K562 (cell line): ENCODE measurements around the gene NUCKS1. TPM values are rescaled to one million over a fixed set of nuclear protein-coding genes. Genes with fewer than 3 reads are reported as not detected.
A peak's percentile ranks its signal among the peaks of the same experiment; 100 is the strongest.

Experiments
- ASH1L ChIP-seq: fragments of 450-650 bp; IDR thresholded peaks from 2 replicates; pipeline ENCODE4 v1.6.1; 2018; ENCODE audit warnings: borderline replicate concordance, mild to moderate bottlenecking, low read depth; ENCODE audit not compliant: partially characterized antibody
- BACH1 ChIP-seq: fragments of 200-800 bp; sonication (Bioruptor generic); IDR thresholded peaks from 2 replicates; pipeline ENCODE4 v1.6.1; 2016; ENCODE audit warnings: missing genetic modification characterization, missing compliant biosample characterization
- CHD1 ChIP-seq: fragments of 200-600 bp; sonication (generic); IDR thresholded peaks from one replicate; pipeline ENCODE4 v1.6.1; 2012; ENCODE audit warnings: mild to moderate bottlenecking, moderate library complexity, low read length, inconsistent platforms
- FOXM1 ChIP-seq, 2 experiments: fragments of 450-650 bp in 1 of 2; sonication (generic) in 1 of 2; formaldehyde crosslinking in 1 of 2; IDR thresholded peaks; 2 replicates each; pipeline versions ENCODE4 v1.6.1 to v1.9.0; 2017 to 2022; ENCODE audit warnings: low read depth in 2 of 2, mild to moderate bottlenecking in 2 of 2, missing genetic modification reagents in 1 of 2, moderate library complexity in 1 of 2
- FUS ChIP-seq: fragments of 200-400 bp; formaldehyde crosslinking; optimal IDR thresholded peaks from 2 replicates; pipeline ENCODE3; 2017; ENCODE audit warnings: low read depth, low read length
- KAT7 ChIP-seq: sonication (generic); formaldehyde crosslinking; IDR thresholded peaks from 2 replicates; pipeline ENCODE4 v1.8.0; 2022; ENCODE audit warnings: missing genetic modification reagents, mild to moderate bottlenecking, borderline replicate concordance
- MAFG ChIP-seq: fragments of 450-650 bp; conservative IDR thresholded peaks from 2 replicates; pipeline ENCODE4 v1.6.1; 2016; ENCODE audit warnings: missing genetic modification characterization, missing compliant biosample characterization
- NFE2 ChIP-seq: IDR thresholded peaks from 2 replicates; pipeline ENCODE4 v1.6.1; 2014; ENCODE audit warnings: antibody characterized with exemption, low read depth
- NFIC ChIP-seq: fragments of 450-650 bp; IDR thresholded peaks from 2 replicates; pipeline ENCODE4 v1.6.1; 2017; ENCODE audit warnings: mild to moderate bottlenecking, inconsistent platforms
- PML ChIP-seq: IDR thresholded peaks from 2 replicates; pipeline ENCODE4 v1.6.1; 2012; ENCODE audit warnings: low read length, inconsistent platforms
- POLR2AphosphoS5 ChIP-seq: IDR thresholded peaks from 2 replicates; pipeline ENCODE4 v1.6.1; 2011; ENCODE audit warnings: mild to moderate bottlenecking, low read depth, low read length, moderate library complexity; ENCODE audit not compliant: control insufficient read depth, insufficient read depth
- RREB1 ChIP-seq: fragments of 250-450 bp; sonication (Bioruptor Pico); IDR thresholded peaks from 2 replicates; pipeline ENCODE4 v1.4.0; 2020
- SETDB1 ChIP-seq: IDR thresholded peaks from one replicate; pipeline ENCODE4 v1.6.1; 2012; ENCODE audit warnings: low read length, control low read depth, inconsistent platforms
- SMAD4 ChIP-seq: fragments of 250-450 bp; sonication (Bioruptor Pico); conservative IDR thresholded peaks from 2 replicates; pipeline ENCODE4 v1.8.0; 2021; ENCODE audit warnings: inconsistent platforms, mild to moderate bottlenecking, moderate library complexity
- STAG1 ChIP-seq: sonication (generic); formaldehyde crosslinking; IDR thresholded peaks from 2 replicates; pipeline ENCODE4 v1.5.0; 2020; ENCODE audit warnings: missing genetic modification reagents, borderline replicate concordance
- SUPT5H ChIP-seq: fragments of 450-650 bp; IDR thresholded peaks from 2 replicates; pipeline ENCODE4 v1.6.1; 2016
- USF2 ChIP-seq: sonication (generic); formaldehyde crosslinking; IDR thresholded peaks from 2 replicates; pipeline ENCODE4 v1.5.0; 2020; ENCODE audit warnings: missing genetic modification reagents
- ZNF143 ChIP-seq: sonication (generic); formaldehyde crosslinking; IDR thresholded peaks from 2 replicates; pipeline ENCODE4 v1.9.0; 2022; ENCODE audit warnings: mild to moderate bottlenecking, missing genetic modification reagents
- ZNF449 ChIP-seq: fragments of 250-450 bp; sonication (Bioruptor Pico); IDR thresholded peaks from 2 replicates; pipeline ENCODE4 v1.8.0; 2022; ENCODE audit warnings: moderate library complexity, mild to moderate bottlenecking, inconsistent platforms
- ZNF699 ChIP-seq: fragments of 250-450 bp; sonication (Bioruptor Pico); IDR thresholded peaks from 2 replicates; pipeline ENCODE4 v1.8.0; 2021; ENCODE audit warnings: mild to moderate bottlenecking, moderate library complexity; ENCODE audit not compliant: insufficient replicate concordance
- polyA plus RNA-seq, 8 experiments: library from polyadenylated mRNA; depleted of rRNA in 4 of 8; stranded (reverse) in 5 of 8; unstranded in 3 of 8; fragments of >200 nt; fragmentation: Nextera tagmentation in 2 of 8; fragmentation: Illumina TruSeq in 1 of 8; extraction: Ambion mirVana in 2 of 8; extraction: Trizol in 1 of 8; gene quantifications; 2 replicates each; pipeline versions ENCODE4 v1.2.1 to v1.2.3, GENCODE V29; 2011 to 2014; ENCODE audit warnings: inconsistent platforms in 1 of 8, missing spikeins in 1 of 8
- total RNA-seq, 7 experiments: library from RNA; depleted of rRNA in 6 of 7; stranded (reverse); fragments of >200 nt in 6 of 7; fragmentation: Illumina TruSeq in 2 of 7; extraction: Trizol in 2 of 7; gene quantifications; 2 replicates each; pipeline versions ENCODE4 v1.2.1 to v1.2.3, GENCODE V29; 2011 to 2021; ENCODE audit warnings: low replicate concordance in 1 of 7

Gene NUCKS1
- total and polyA plus RNA-seq, 9 of the 15 experiments (the other 6 are each of a cell fraction or from before 2014, with no cell fraction given), result 66.7 to 244 (median 149) TPM

- TF ChIP-seq USF2 (no peak), FUS (no peak), ZNF449 (CRISPR knock-in tag) (peak; percentile 25; the same call in 1 of the 2 replicates), ASH1L (no peak), ZNF143 (CRISPR knock-in tag) (no peak), PML (peak; percentile 55; the same call in 1 of the 2 replicates), NFE2 (peak; percentile 45; the same call in 1 of the 2 replicates), CHD1 (no peak), POLR2AphosphoS5 (no peak), STAG1 (CRISPR knock-in tag) (no peak), BACH1 (no peak), SMAD4 (CRISPR knock-in tag) (peak; percentile 50), NFIC (peak; percentile 28; the same call in 1 of the 2 replicates), ZNF699 (CRISPR knock-in tag) (no peak), KAT7 (CRISPR knock-in tag) (no peak), FOXM1 (IDR thresholded peaks at IDR 0.05; ENCODE audit: low read depth) (peak; percentile 69; the same call in 1 of the 2 replicates), FOXM1 (CRISPR knock-in tag; IDR thresholded peaks at IDR 0.05; ENCODE audit: low read depth) (no peak), SUPT5H (no peak), SETDB1 (no peak), RREB1 (CRISPR knock-in tag) (no peak), MAFG (peak; percentile 53)
These were observed 43.1 kb downstream of the NUCKS1 start (continued) for GRCh38 chr1:205706601-205707502.
